MM.1S (cell line): ENCODE measurements around the gene RNGTT.

Experiments
- CTCF ChIP-seq: fragments of 300-600 bp; sonication (generic); IDR thresholded peaks from 2 replicates; pipeline ENCODE4 v1.5.1; 2016; ENCODE audit warnings: antibody characterized with exemption, low read length, mixed read lengths
- EZH2 ChIP-seq: fragments of 300-600 bp; sonication (generic); optimal IDR thresholded peaks from 2 replicates; pipeline ENCODE3; 2017; ENCODE audit warnings: low read depth, mild to moderate bottlenecking, antibody characterized with exemption, low read length, mixed read lengths
- EZH2phosphoT487 ChIP-seq: fragments of 300-600 bp; sonication (generic); IDR thresholded peaks from 2 replicates; pipeline ENCODE4 v1.6.1; 2018; ENCODE audit warnings: antibody characterized with exemption, low read length

GRCh38 chr6:88749849-88750248 lies 213.6 kb downstream of the RNGTT start:
- TF ChIP-seq CTCF: no peak
- TF ChIP-seq EZH2phosphoT487: no peak
- no peak for TF ChIP-seq EZH2
